BLaER1 (cell line): Measurements from ENCODE around the gene ACOT11.

ENCODE experiments used
- H3K27ac ChIP-seq: shearing (Covaris generic); formaldehyde crosslinking; 2 replicates; pipeline ENCODE4 v1.8.1; 2022
- H3K27me3 ChIP-seq: shearing (Covaris generic); formaldehyde crosslinking; 2 replicates; pipeline ENCODE4 v1.8.1; 2022
- H3K36me3 ChIP-seq: shearing (Covaris generic); formaldehyde crosslinking; 2 replicates; pipeline ENCODE4 v1.8.1; 2022
- H3K4me1 ChIP-seq: shearing (Covaris generic); formaldehyde crosslinking; 2 replicates; pipeline ENCODE4 v1.8.1; 2022
- H3K4me2 ChIP-seq: shearing (Covaris generic); formaldehyde crosslinking; 2 replicates; pipeline ENCODE4 v1.8.1; 2022
- H3K4me3 ChIP-seq: shearing (Covaris generic); formaldehyde crosslinking; 2 replicates; pipeline ENCODE4 v1.8.1; 2022
- H3K9ac ChIP-seq: shearing (Covaris generic); formaldehyde crosslinking; 2 replicates; pipeline ENCODE4 v1.8.1; 2022
- H3K9me3 ChIP-seq: shearing (Covaris generic); formaldehyde crosslinking; 2 replicates; pipeline ENCODE4 v1.8.1; 2022
- H4K20me1 ChIP-seq: shearing (Covaris generic); formaldehyde crosslinking; 2 replicates; pipeline ENCODE4 v1.8.1; 2022
- Cebpa-rat ChIP-seq: shearing (Covaris generic); IDR thresholded peaks from 2 replicates; pipeline ENCODE4 v1.8.1; 2022

Gene ACOT11

GRCh38 chr1:54584575-54584974, 36.5 kb downstream of the ACOT11 start:
- no peaks in the 10 kb centered on the region for H3K36me3 ChIP-seq
- H4K20me1 ChIP-seq: no peaks in the 10 kb centered on the region
- no peak overlapping the region for H3K4me3 ChIP-seq
- no peak for TF ChIP-seq Cebpa-rat
- H3K4me1 ChIP-seq: peaks cover 7% of the 10 kb centered on the region
- H3K27ac ChIP-seq: no peak overlapping the region
- H3K4me2 ChIP-seq: no peak overlapping the region
- no peaks in the 10 kb centered on the region for H3K27me3 ChIP-seq
- no peaks in the 10 kb centered on the region for H3K9me3 ChIP-seq
- no peak overlapping the region for H3K9ac ChIP-seq

- H3K4me3 ChIP-seq: no peak overlapping the region
- H3K4me1 ChIP-seq: peaks cover 7% of the 10 kb centered on the region
- no peaks in the 10 kb centered on the region for H3K27me3 ChIP-seq
- no peak for TF ChIP-seq Cebpa-rat
- no peak overlapping the region for H3K4me2 ChIP-seq
- H3K9me3 ChIP-seq: no peaks in the 10 kb centered on the region
- no peaks in the 10 kb centered on the region for H4K20me1 ChIP-seq
- H3K9ac ChIP-seq: no peak overlapping the region
- no peaks in the 10 kb centered on the region for H3K36me3 ChIP-seq
- no peak overlapping the region for H3K27ac ChIP-seq
Observed at GRCh38 chr1:54585181-54586066, 37.4 kb downstream of the ACOT11 start.

GRCh38 chr1:54588377-54588776, 40.3 kb downstream of the ACOT11 start:
- H4K20me1 ChIP-seq: no peaks in the 10 kb centered on the region
- H3K4me2 ChIP-seq: peak overlapping the region; percentile 22
- no peak overlapping the region for H3K9ac ChIP-seq
- no peak overlapping the region for H3K27ac ChIP-seq
- no peaks in the 10 kb centered on the region for H3K9me3 ChIP-seq
- no peak for TF ChIP-seq Cebpa-rat
- no peaks in the 10 kb centered on the region for H3K27me3 ChIP-seq
- H3K4me3 ChIP-seq: no peak overlapping the region
- H3K4me1 ChIP-seq: peaks cover 7% of the 10 kb centered on the region
- no peaks in the 10 kb centered on the region for H3K36me3 ChIP-seq

- no peaks in the 10 kb centered on the region for H4K20me1 ChIP-seq
- H3K9me3 ChIP-seq: no peaks in the 10 kb centered on the region
Observed at GRCh38 chr1:54591127-54591756, 43.2 kb downstream of the ACOT11 start.

GRCh38 chr1:54593571-54594160, 45.6 kb downstream of the ACOT11 start:
- H3K9ac ChIP-seq: no peak overlapping the region
- peaks cover under 1% of the 10 kb centered on the region for H3K4me1 ChIP-seq
- H3K4me3 ChIP-seq: no peak overlapping the region
- no peaks in the 10 kb centered on the region for H3K27me3 ChIP-seq
- no peak overlapping the region for H3K27ac ChIP-seq
- 0 out of 2 replicates have a peak, but pooled peaks cover 4% of the 10 kb centered on the region for H3K36me3 ChIP-seq
- H4K20me1 ChIP-seq: no peaks in the 10 kb centered on the region
- no peak overlapping the region for H3K4me2 ChIP-seq
- TF ChIP-seq Cebpa-rat: no peak
- H3K9me3 ChIP-seq: no peaks in the 10 kb centered on the region

More at GRCh38 chr1:54591127-54591756, 43.2 kb downstream of the ACOT11 start:
- H3K36me3 ChIP-seq: 0 out of 2 replicates have a peak, but pooled peaks cover 4% of the 10 kb centered on the region
- no peak for TF ChIP-seq Cebpa-rat
- H3K27me3 ChIP-seq: no peaks in the 10 kb centered on the region
- H3K4me3 ChIP-seq: no peak overlapping the region
- no peak overlapping the region for H3K27ac ChIP-seq
- no peak overlapping the region for H3K4me2 ChIP-seq
- H3K4me1 ChIP-seq: peaks cover 7% of the 10 kb centered on the region
- no peak overlapping the region for H3K9ac ChIP-seq

GRCh38 chr1:54594463-54594862, 46.4 kb downstream of the ACOT11 start:
- H3K36me3 ChIP-seq: 0 out of 2 replicates have a peak, but pooled peaks cover 4% of the 10 kb centered on the region
- H3K4me3 ChIP-seq: no peak overlapping the region
- no peak for TF ChIP-seq Cebpa-rat

GRCh38 chr1:54595956-54596498, 48.0 kb downstream of the ACOT11 start:
- no peak overlapping the region for H3K4me2 ChIP-seq
- no peak overlapping the region for H3K9ac ChIP-seq
- no peaks in the 10 kb centered on the region for H3K4me1 ChIP-seq
- no peaks in the 10 kb centered on the region for H3K9me3 ChIP-seq
- no peaks in the 10 kb centered on the region for H4K20me1 ChIP-seq
- H3K36me3 ChIP-seq: 0 out of 2 replicates have a peak, but pooled peaks cover 4% of the 10 kb centered on the region
- no peak overlapping the region for H3K27ac ChIP-seq
- no peaks in the 10 kb centered on the region for H3K27me3 ChIP-seq
- H3K4me3 ChIP-seq: no peak overlapping the region
- no peak for TF ChIP-seq Cebpa-rat

More at GRCh38 chr1:54594463-54594862, 46.4 kb downstream of the ACOT11 start:
- H3K9me3 ChIP-seq: no peaks in the 10 kb centered on the region
- H3K27ac ChIP-seq: no peak overlapping the region
- no peaks in the 10 kb centered on the region for H4K20me1 ChIP-seq
- H3K27me3 ChIP-seq: no peaks in the 10 kb centered on the region
- no peaks in the 10 kb centered on the region for H3K4me1 ChIP-seq
- H3K9ac ChIP-seq: no peak overlapping the region
- H3K4me2 ChIP-seq: no peak overlapping the region

GRCh38 chr1:54596756-54597155, 48.7 kb downstream of the ACOT11 start:
- H3K27me3 ChIP-seq: no peaks in the 10 kb centered on the region
- H3K4me3 ChIP-seq: no peak overlapping the region
- no peak overlapping the region for H3K4me2 ChIP-seq
- no peaks in the 10 kb centered on the region for H3K9me3 ChIP-seq
- TF ChIP-seq Cebpa-rat: no peak
- no peak overlapping the region for H3K9ac ChIP-seq
- no peak overlapping the region for H3K27ac ChIP-seq
- H3K4me1 ChIP-seq: no peaks in the 10 kb centered on the region
- H3K36me3 ChIP-seq: 0 out of 2 replicates have a peak, but pooled peaks cover 4% of the 10 kb centered on the region
- no peaks in the 10 kb centered on the region for H4K20me1 ChIP-seq

GRCh38 chr1:54597455-54598030, 49.5 kb downstream of the ACOT11 start:
- Histone ChIP-seq H3K4me2 (no peak overlapping the region), H3K4me3 (no peak overlapping the region), H3K27ac (no peak overlapping the region), H3K9ac (no peak overlapping the region), H4K20me1 (no peaks in the 10 kb centered on the region), H3K36me3 (0 out of 2 replicates have a peak, but pooled peaks cover 4% of the 10 kb centered on the region), H3K9me3 (no peaks in the 10 kb centered on the region), H3K27me3 (no peaks in the 10 kb centered on the region), H3K4me1 (0 out of 2 replicates have a peak, but pooled peaks cover 2% of the 10 kb centered on the region)
- TF ChIP-seq Cebpa-rat: no peak
